ENCODE measurements around the gene AOPEP. TPM values are rescaled to one million over a fixed set of nuclear protein-coding genes. Genes with fewer than 3 reads are reported as not detected.

AOPEP gene
- polyA plus RNA-seq, 1 donor = 44.3 TPM

DNA sequence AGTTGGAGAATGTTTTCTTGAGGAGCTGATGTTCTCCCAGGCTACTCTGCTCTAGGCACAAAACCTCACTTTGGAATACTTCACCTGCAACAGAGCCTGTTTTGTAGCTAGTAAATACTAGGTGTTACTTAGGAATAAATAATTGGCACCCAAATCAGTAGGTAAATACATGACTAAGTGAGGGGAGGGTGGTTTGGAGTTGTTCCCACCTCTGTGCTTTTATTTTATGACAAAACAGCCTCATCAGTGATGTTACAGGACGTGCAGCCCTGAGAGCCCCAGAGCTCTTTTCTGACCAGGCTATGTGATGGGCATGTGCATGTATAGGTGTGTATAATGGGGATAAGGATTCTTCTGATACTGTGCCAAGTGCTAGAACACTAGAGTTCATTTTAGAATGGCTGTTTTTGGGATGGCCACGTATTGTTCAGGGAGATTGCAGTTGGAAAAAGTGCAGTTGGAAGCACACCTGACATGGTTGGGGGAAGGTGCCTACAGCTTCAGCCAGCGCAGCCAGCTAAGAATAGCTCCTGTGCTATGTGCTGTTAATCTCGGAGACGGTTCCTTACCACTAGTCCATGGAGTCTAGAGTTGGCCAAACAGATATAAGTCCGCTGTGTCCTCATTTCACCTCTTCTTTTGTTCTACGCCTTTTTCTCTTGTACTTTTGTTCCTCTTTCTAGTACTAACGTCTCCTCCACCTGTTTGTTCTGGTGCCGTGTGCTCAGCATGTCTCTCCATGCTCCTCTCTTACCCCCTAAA is 306.3 kb downstream of the AOPEP start:
- H3K27me3 ChIP-seq (ENCODE audit: control insufficient read depth, insufficient read depth, low read length) = no peaks in the 10 kb centered on the region
- WGBS (ENCODE audit: insufficient coverage, low lambda C conversion rate) = 94% methylated on average over 3 of the region's 9 CpGs
- no peak overlapping the region for H3K4me3 ChIP-seq (ENCODE audit: low read length)
- DNase-seq = no peak
- H3K4me1 ChIP-seq (ENCODE audit: control insufficient read depth, insufficient read depth, low read length) = peaks cover 43% of the 10 kb centered on the region
- H3K27ac ChIP-seq (ENCODE audit: low read length) = peak overlapping the region; percentile 4
- peaks cover 21% of the 10 kb centered on the region for H3K36me3 ChIP-seq (ENCODE audit: control insufficient read depth, insufficient read depth, low read length)
- no peaks in the 10 kb centered on the region for H3K9me3 ChIP-seq (ENCODE audit: control insufficient read depth, low read depth, low read length)

DNA sequence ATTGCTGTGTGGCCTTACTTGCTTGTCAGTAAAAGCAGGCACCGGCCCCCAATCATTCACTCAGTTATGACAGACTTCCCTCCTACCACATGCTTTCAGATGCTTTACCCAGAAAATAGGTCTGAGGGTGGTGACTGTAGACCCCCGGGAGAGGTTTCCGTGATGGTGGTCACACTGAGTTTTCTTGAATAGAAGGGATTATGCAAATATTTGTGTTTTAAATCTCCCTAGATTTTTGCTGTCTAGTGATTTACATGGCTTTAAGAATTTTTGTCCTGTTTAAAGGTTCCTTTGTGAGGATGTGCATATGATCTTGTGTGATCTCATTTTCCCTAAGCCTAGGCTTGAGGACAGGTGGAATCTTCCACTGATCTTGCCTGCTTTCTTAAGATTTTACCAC is 309.3 kb downstream of the AOPEP start:
- Histone ChIP-seq H3K36me3 (ENCODE audit: control insufficient read depth, insufficient read depth, low read length) (peaks cover 11% of the 10 kb centered on the region), H3K27me3 (ENCODE audit: control insufficient read depth, insufficient read depth, low read length) (no peaks in the 10 kb centered on the region), H3K9me3 (ENCODE audit: control insufficient read depth, low read depth, low read length) (no peaks in the 10 kb centered on the region), H3K4me1 (ENCODE audit: control insufficient read depth, insufficient read depth, low read length) (peaks cover 31% of the 10 kb centered on the region), H3K27ac (ENCODE audit: low read length) (no peak overlapping the region), H3K4me3 (ENCODE audit: low read length) (no peak overlapping the region)
- WGBS (ENCODE audit: insufficient coverage, low lambda C conversion rate) = no CpG with 5 or more reads among the region's 3 CpGs
- DNase-seq = no peak

DNA sequence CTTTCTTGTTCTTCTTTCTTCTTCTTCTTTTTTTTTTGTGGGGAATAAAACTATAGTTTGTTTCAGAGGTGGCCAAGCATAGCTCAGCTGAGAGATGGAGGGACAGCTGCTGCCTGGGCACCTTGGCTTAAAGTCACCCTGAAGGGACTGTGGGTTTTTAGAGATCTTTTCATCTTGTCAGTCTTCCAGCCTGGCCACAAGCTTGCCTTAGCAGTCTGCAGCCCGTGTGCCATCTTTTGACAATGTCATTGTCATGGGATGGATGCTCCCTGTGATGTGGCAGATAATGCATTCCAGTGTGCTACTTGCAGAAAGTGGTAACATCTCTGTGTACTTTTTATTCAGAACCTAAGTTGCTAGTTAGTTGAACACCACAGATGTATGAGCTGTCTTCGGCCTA is 310.2 kb downstream of the AOPEP start:
- Histone ChIP-seq H3K27ac (ENCODE audit: low read length) (no peak overlapping the region), H3K9me3 (ENCODE audit: control insufficient read depth, low read depth, low read length) (no peaks in the 10 kb centered on the region), H3K4me3 (ENCODE audit: low read length) (no peak overlapping the region), H3K4me1 (ENCODE audit: control insufficient read depth, insufficient read depth, low read length) (peaks cover 26% of the 10 kb centered on the region), H3K27me3 (ENCODE audit: control insufficient read depth, insufficient read depth, low read length) (no peaks in the 10 kb centered on the region), H3K36me3 (ENCODE audit: control insufficient read depth, insufficient read depth, low read length) (peaks cover 9% of the 10 kb centered on the region)
- no CpG with 5 or more reads among the region's 2 CpGs for WGBS (ENCODE audit: insufficient coverage, low lambda C conversion rate)
- DNase-seq = no peak

DNA sequence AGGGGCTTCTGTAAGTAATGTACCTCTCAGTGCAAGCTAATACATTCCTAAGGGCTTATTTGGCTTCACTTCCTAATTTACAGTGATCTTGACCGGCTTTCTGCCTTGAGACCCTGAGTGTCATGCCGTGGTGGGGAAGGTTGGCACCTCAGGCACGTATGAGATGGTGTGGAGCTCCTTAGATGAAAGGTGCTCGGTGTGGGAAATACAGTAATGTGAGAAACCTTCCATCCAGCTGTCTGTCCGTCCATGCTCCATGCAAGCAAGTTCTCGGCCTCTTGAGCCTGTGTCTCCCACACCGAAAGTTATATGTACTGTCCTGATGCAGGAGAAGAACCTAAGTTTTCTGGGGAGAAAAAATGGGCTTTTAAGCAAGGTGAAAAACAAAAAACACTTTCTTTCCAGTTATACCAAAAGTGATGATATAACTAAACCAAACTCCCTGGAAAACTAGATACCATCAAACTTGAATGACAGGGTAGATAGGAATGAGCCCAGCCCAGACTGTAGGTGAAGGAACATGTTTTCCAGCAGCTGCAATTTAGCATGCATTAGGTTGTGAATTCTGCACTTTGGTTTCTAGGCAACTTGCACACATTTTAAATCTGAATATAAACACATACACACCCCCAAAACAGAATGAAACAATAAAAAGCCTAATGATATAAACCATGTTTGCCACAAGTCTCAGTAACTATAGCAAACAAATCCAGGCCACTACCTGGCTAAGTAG is 311.5 kb downstream of the AOPEP start:
- no peaks in the 10 kb centered on the region for H3K27me3 ChIP-seq (ENCODE audit: control insufficient read depth, insufficient read depth, low read length)
- H3K27ac ChIP-seq (ENCODE audit: low read length) = no peak overlapping the region
- H3K4me1 ChIP-seq (ENCODE audit: control insufficient read depth, insufficient read depth, low read length) = peaks cover 26% of the 10 kb centered on the region
- DNase-seq = no peak
- H3K4me3 ChIP-seq (ENCODE audit: low read length) = no peak overlapping the region
- H3K9me3 ChIP-seq (ENCODE audit: control insufficient read depth, low read depth, low read length) = no peaks in the 10 kb centered on the region
- WGBS (ENCODE audit: insufficient coverage, low lambda C conversion rate) = no CpG with 5 or more reads among the region's 7 CpGs
- H3K36me3 ChIP-seq (ENCODE audit: control insufficient read depth, insufficient read depth, low read length) = peaks cover 9% of the 10 kb centered on the region

DNA sequence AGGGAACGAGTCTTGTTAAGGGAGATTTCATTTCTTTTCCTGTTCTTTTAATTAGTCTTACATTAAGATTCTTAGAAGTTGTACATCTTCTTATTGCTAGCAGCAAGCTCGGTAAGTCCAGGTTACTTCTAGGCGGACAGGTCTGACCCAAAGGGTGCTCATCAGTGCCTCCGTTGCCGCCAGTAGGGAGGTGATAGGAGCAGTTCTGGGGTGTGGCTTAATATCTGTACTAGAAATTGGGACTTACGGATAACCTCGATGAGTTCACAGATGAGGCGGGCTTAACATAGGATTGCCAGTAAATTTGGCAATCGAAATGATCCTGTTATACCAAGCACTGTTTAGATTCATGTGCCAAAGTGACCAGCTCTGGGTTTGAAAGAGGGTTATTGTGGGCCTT is 312.2 kb downstream of the AOPEP start:
- Histone ChIP-seq H3K9me3 (ENCODE audit: control insufficient read depth, low read depth, low read length) (no peaks in the 10 kb centered on the region), H3K27me3 (ENCODE audit: control insufficient read depth, insufficient read depth, low read length) (no peaks in the 10 kb centered on the region), H3K36me3 (ENCODE audit: control insufficient read depth, insufficient read depth, low read length) (peaks cover 9% of the 10 kb centered on the region), H3K4me3 (ENCODE audit: low read length) (no peak overlapping the region), H3K4me1 (ENCODE audit: control insufficient read depth, insufficient read depth, low read length) (peaks cover 29% of the 10 kb centered on the region), H3K27ac (ENCODE audit: low read length) (no peak overlapping the region)
- WGBS (ENCODE audit: insufficient coverage, low lambda C conversion rate) = 80% methylated on average over 1 of the region's 9 CpGs
- DNase-seq = no peak

DNA sequence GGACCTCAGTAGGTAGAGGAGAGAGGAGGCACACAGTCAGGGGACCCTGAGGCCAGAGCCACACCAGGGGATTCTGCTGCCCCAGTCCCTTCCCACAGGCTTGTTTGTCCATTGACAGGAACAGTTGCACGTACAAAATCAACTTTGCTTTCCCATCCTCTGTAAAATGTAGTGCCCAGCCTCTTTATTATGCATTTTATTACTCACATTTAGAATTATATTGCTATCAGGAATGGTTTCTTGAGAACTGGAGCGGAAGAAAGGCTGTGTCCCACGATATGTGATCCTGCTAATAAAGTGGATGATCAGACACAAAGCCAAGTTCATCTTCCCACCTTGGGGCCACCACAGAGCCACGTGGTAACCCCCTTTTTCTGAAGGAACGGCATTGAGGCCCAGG is 313.6 kb downstream of the AOPEP start:
- no peak overlapping the region for H3K4me3 ChIP-seq (ENCODE audit: low read length)
- H3K27ac ChIP-seq (ENCODE audit: low read length) = no peak overlapping the region
- H3K9me3 ChIP-seq (ENCODE audit: control insufficient read depth, low read depth, low read length) = no peaks in the 10 kb centered on the region
- no peaks in the 10 kb centered on the region for H3K27me3 ChIP-seq (ENCODE audit: control insufficient read depth, insufficient read depth, low read length)
- DNase-seq = no peak
- 60% methylated on average over 1 of the region's 5 CpGs for WGBS (ENCODE audit: insufficient coverage, low lambda C conversion rate)
- H3K36me3 ChIP-seq (ENCODE audit: control insufficient read depth, insufficient read depth, low read length) = peaks cover 13% of the 10 kb centered on the region
- H3K4me1 ChIP-seq (ENCODE audit: control insufficient read depth, insufficient read depth, low read length) = peaks cover 42% of the 10 kb centered on the region

DNA sequence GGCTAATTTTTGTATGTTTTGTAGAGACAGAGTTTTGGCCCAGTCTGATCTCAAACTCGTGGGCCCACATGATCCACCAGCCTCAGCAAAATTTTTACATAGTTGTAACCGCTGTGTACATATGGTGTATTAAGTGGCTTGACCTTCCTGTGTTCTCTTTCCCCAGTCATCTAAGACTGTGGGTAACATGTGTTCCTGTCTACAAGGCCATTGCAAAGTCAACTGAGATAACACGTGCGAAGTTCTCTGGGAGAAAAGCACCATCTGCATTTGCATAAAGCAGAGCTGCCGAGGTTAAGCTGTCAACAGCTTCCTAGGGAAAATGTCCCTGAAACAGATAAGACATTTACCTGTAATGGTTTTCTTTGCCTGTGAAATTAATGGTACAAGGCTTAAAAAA is 317.3 kb downstream of the AOPEP start:
- peaks cover 6% of the 10 kb centered on the region for H3K36me3 ChIP-seq (ENCODE audit: control insufficient read depth, insufficient read depth, low read length)
- WGBS (ENCODE audit: insufficient coverage, low lambda C conversion rate) = 20% methylated on average over 3 of the region's 5 CpGs
- H3K27ac ChIP-seq (ENCODE audit: low read length) = no peak overlapping the region
- DNase-seq = peak in 1 of 2 donors; percentile 53
- H3K4me3 ChIP-seq (ENCODE audit: low read length) = no peak overlapping the region
- no peaks in the 10 kb centered on the region for H3K27me3 ChIP-seq (ENCODE audit: control insufficient read depth, insufficient read depth, low read length)
- H3K9me3 ChIP-seq (ENCODE audit: control insufficient read depth, low read depth, low read length) = no peaks in the 10 kb centered on the region
- peaks cover 47% of the 10 kb centered on the region for H3K4me1 ChIP-seq (ENCODE audit: control insufficient read depth, insufficient read depth, low read length)

DNA sequence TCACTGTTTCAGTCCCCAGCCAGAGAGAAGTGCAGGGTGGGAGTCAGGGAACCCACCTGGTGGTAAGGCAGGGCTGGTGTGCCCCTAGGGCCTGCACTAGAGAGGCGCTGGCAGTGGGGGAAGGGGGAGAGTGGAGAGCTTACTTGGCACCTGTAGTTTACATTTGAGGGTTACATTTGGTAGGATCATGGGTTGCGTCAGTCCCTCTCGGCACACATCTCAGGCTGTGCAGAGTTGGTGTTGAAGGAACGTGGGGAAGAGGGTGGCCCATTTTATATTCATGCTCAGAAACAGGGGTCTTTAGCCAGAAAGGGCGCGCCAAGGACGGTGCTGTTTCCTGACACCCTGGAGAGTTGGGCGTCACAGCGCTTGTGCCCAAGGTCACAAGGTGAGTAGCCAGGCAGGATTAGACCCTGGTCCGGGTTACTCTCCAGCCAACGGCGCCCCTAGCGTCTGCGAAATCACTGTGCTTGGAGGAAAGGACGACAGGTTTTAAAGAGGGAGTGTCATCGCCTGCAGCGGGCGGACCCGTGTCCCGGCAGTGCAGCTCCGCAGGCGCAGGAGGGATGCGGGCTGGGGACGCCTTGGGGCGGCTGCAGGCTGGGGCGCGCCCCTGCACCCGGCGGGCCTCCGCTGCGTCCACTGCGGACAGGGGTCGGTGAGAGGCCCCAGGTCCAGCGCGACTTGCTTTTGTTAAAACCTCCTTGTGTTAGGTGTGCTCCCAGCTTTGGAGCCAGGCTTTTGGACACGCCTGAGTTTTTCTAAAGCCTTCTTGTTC is 318.4 kb downstream of the AOPEP start:
- Histone ChIP-seq H3K4me3 (ENCODE audit: low read length) (no peak overlapping the region), H3K9me3 (ENCODE audit: control insufficient read depth, low read depth, low read length) (no peaks in the 10 kb centered on the region), H3K36me3 (ENCODE audit: control insufficient read depth, insufficient read depth, low read length) (peaks cover 6% of the 10 kb centered on the region), H3K27me3 (ENCODE audit: control insufficient read depth, insufficient read depth, low read length) (no peaks in the 10 kb centered on the region), H3K4me1 (ENCODE audit: control insufficient read depth, insufficient read depth, low read length) (peaks cover 51% of the 10 kb centered on the region), H3K27ac (ENCODE audit: low read length) (no peak overlapping the region)
- WGBS (ENCODE audit: insufficient coverage, low lambda C conversion rate) = no CpG with 5 or more reads among the region's 36 CpGs
- DNase-seq = peak; percentile 57 to 83

DNA sequence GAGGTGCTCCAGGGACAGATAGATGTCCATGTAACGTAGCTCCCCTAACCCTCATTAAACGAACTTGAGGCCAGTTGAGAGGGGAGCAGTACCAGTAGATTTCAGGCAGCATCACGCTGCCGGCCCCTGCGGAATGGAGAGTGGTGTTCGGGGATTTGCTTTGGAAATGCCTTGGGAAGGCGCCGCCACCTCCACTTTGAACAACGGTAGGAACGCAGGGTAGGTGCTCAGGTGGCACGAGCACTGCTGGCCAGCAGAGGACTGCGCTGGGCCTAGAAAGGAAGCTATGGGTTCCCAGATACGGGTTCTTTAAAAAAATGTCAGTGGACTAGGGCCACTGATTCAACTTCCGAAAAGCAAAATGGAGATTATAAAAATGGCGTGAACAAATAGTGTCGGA is 319.3 kb downstream of the AOPEP start:
- H3K27me3 ChIP-seq (ENCODE audit: control insufficient read depth, insufficient read depth, low read length) = no peaks in the 10 kb centered on the region
- no peak for DNase-seq
- H3K4me1 ChIP-seq (ENCODE audit: control insufficient read depth, insufficient read depth, low read length) = peaks cover 44% of the 10 kb centered on the region
- WGBS (ENCODE audit: insufficient coverage, low lambda C conversion rate) = 67% methylated on average over 4 of the region's 16 CpGs
- no peak overlapping the region for H3K27ac ChIP-seq (ENCODE audit: low read length)
- H3K4me3 ChIP-seq (ENCODE audit: low read length) = no peak overlapping the region
- H3K36me3 ChIP-seq (ENCODE audit: control insufficient read depth, insufficient read depth, low read length) = peaks cover 6% of the 10 kb centered on the region
- H3K9me3 ChIP-seq (ENCODE audit: control insufficient read depth, low read depth, low read length) = no peaks in the 10 kb centered on the region

DNA sequence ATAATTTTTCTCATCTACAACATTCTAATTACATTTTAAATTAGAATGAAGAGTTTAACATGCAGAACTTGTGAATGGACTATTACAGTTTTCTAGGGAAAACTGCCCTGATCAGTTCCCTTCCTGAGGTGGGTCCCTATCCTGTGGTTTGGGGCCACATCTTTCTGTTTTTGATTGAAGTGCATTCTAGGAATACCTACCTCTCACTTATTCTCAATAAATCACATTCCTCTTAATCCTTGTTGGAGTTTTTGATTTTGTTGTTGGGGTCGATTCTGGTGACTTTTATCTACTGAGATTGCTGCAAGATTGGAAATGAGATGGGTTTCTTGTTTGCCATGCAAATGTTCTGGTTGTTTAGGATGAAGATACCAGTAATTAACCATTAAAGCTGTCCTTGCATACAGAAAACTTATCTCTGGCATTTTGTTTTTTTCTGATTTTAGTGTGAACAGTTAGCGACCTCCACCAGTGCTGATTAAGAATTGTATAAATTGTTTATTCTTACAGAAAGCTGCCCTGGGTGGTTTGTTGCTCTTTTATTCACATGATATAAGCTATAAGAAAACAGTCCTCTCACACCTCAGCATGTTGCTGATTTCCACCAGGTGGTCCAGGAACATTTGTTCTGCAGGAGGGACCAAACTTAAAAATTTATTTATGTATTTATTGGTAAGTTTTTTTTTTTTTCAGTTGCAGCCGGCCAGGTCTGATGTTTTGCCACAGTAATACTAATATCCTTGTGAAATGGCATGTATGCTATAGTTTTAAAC is 321.1 kb downstream of the AOPEP start:
- Histone ChIP-seq H3K4me3 (ENCODE audit: low read length) (no peak overlapping the region), H3K4me1 (ENCODE audit: control insufficient read depth, insufficient read depth, low read length) (peaks cover 34% of the 10 kb centered on the region), H3K27me3 (ENCODE audit: control insufficient read depth, insufficient read depth, low read length) (no peaks in the 10 kb centered on the region), H3K27ac (ENCODE audit: low read length) (peak overlapping the region; percentile 10), H3K36me3 (ENCODE audit: control insufficient read depth, insufficient read depth, low read length) (peaks cover 6% of the 10 kb centered on the region), H3K9me3 (ENCODE audit: control insufficient read depth, low read depth, low read length) (no peaks in the 10 kb centered on the region)
- DNase-seq = no peak
- no CpG with 5 or more reads among the region's 3 CpGs for WGBS (ENCODE audit: insufficient coverage, low lambda C conversion rate)

All from large intestine (tissue), 3 donors.